Endothelial cell of umbilical vein (primary cell): ENCODE results near the gene ZNF385B. TPM values are rescaled to one million over a fixed set of nuclear protein-coding genes. Genes with fewer than 3 reads are reported as not detected.

Experiments used
- BruUV-seq: library from RNA; stranded (reverse); fragments of 400-500 nt; replicated peaks from 2 replicates; lab custom pipeline; 2021; lab: Mats Ljungman, UMichigan
- CTCF ChIA-PET: fragments of 300-600, 350-600 bp; sonication (Branson Sonifier 250); formaldehyde crosslinking; loops from one replicate; lab custom pipeline; 2021; ENCODE audit warnings: antibody characterized with exemption, inconsistent platforms; lab: Charles Lee
- POLR2A ChIA-PET: fragments of 300-600, 350-600 bp; sonication (Branson Sonifier 250); formaldehyde crosslinking; loops from one replicate; lab custom pipeline; 2021; ENCODE audit warnings: antibody characterized with exemption, inconsistent platforms; lab: Charles Lee
- DNase-seq: peaks from one replicate; pipeline ENCODE4 v3.0.0-alpha.2; 2011; ENCODE audit warnings: low read depth, low spot score
- FAIRE-seq: peaks from 2 replicates; lab custom pipeline; 2011; peaks lifted over from hg19 to GRCh38; lab: Jason Lieb, UNC
- H2AFZ ChIP-seq: 2 replicates; pipeline ENCODE4 v1.6.0; 2012; ENCODE audit warnings: low read depth, low read length, control low read depth, inconsistent platforms
- H3K27ac ChIP-seq: 2 replicates; pipeline ENCODE4 v1.5.1; 2011; ENCODE audit warnings: low read depth, mild to moderate bottlenecking, control low read depth, low read length, moderate library complexity; ENCODE audit not compliant: insufficient read depth
- H3K27me3 ChIP-seq, 2 experiments: 2 replicates each; pipeline versions ENCODE4 v1.6.0 to v1.6.1; 2011; ENCODE audit warnings: low read length in 2 of 2, mixed read lengths in 1 of 2; ENCODE audit not compliant: control insufficient read depth in 2 of 2, insufficient read depth in 2 of 2
- H3K36me3 ChIP-seq, 2 experiments: 2 replicates in 1 of 2; 3 replicates in 1 of 2; pipeline ENCODE4 v1.5.1; 2011; ENCODE audit warnings: low read length in 2 of 2, mild to moderate bottlenecking in 1 of 2, moderate library complexity in 1 of 2; ENCODE audit not compliant: control insufficient read depth in 2 of 2, insufficient read depth in 2 of 2; ENCODE audit errors: extremely low read depth in 1 of 2
- H3K4me1 ChIP-seq: 3 replicates; pipeline ENCODE4 v1.5.1; 2011; ENCODE audit warnings: mild to moderate bottlenecking, low read length; ENCODE audit not compliant: control insufficient read depth, insufficient read depth; ENCODE audit errors: extremely low read depth
- H3K4me2 ChIP-seq: 2 replicates; pipeline ENCODE4 v1.6.1; 2011; ENCODE audit warnings: low read length, control low read depth, mixed read lengths; ENCODE audit not compliant: insufficient read depth
- H3K4me3 ChIP-seq, 3 experiments: fragments of 200-600 bp in 1 of 3; sonication (generic), shearing (Covaris generic) in 1 of 3; replicated peaks in 1 of 3; 2 replicates each; pipeline ENCODE4 v1.5.1; 2011 to 2016; ENCODE audit warnings: control low read depth in 3 of 3, low read length in 3 of 3, mild to moderate bottlenecking in 2 of 3, inconsistent platforms in 1 of 3, low read depth in 1 of 3, moderate library complexity in 1 of 3; ENCODE audit not compliant: insufficient read depth in 1 of 3
- H3K79me2 ChIP-seq: 2 replicates; pipeline ENCODE4 v1.6.0; 2012; ENCODE audit warnings: low read length, inconsistent platforms; ENCODE audit not compliant: control insufficient read depth, insufficient read depth
- H3K9ac ChIP-seq: replicated peaks from 2 replicates; pipeline ENCODE3; 2011; ENCODE audit warnings: low read length, control low read depth; ENCODE audit not compliant: insufficient read depth; ENCODE audit errors: extremely low read depth
- H3K9me1 ChIP-seq: replicated peaks from 3 replicates; pipeline ENCODE4 v1.6.0; 2011; ENCODE audit warnings: mild to moderate bottlenecking, low read length; ENCODE audit not compliant: control insufficient read depth, insufficient read depth; ENCODE audit errors: extremely low read depth
- H3K9me3 ChIP-seq: replicated peaks from 2 replicates; pipeline ENCODE4 v1.5.1; 2012; ENCODE audit warnings: low read length, inconsistent platforms; ENCODE audit not compliant: control insufficient read depth, insufficient read depth
- H4K20me1 ChIP-seq: replicated peaks from 2 replicates; pipeline ENCODE3; 2011; ENCODE audit warnings: mild to moderate bottlenecking, low read length; ENCODE audit not compliant: control insufficient read depth, insufficient read depth; ENCODE audit errors: extremely low read depth
- EZH2 ChIP-seq: IDR thresholded peaks from 2 replicates; pipeline ENCODE4 v1.6.1; 2012; ENCODE audit warnings: borderline replicate concordance, low read depth, mild to moderate bottlenecking, moderate library complexity, low read length, inconsistent platforms; ENCODE audit not compliant: severe bottlenecking
- FOS ChIP-seq: IDR thresholded peaks from 2 replicates; pipeline ENCODE4 v1.6.1; 2011; ENCODE audit warnings: mild to moderate bottlenecking, low read length, moderate library complexity, borderline replicate concordance; ENCODE audit not compliant: insufficient read depth
- GATA2 ChIP-seq: IDR thresholded peaks from 2 replicates; pipeline ENCODE4 v1.7.0; 2011; ENCODE audit warnings: low read depth, mild to moderate bottlenecking, moderate library complexity, mixed read lengths, low read length; ENCODE audit not compliant: insufficient read length, insufficient read depth
- JUN ChIP-seq: IDR thresholded peaks from 2 replicates; pipeline ENCODE4 v1.6.1; 2011; ENCODE audit warnings: borderline replicate concordance, low read depth; ENCODE audit not compliant: insufficient read length, insufficient read depth
- MYC ChIP-seq: IDR thresholded peaks from one replicate; pipeline ENCODE4 v1.6.1; 2011; ENCODE audit warnings: mild to moderate bottlenecking, low read depth, low read length
- POLR2A ChIP-seq: IDR thresholded peaks from 2 replicates; pipeline ENCODE4 v1.6.1; 2012; ENCODE audit warnings: low read depth, mild to moderate bottlenecking, control low read depth, low read length
- POLR2AphosphoS5 ChIP-seq: IDR thresholded peaks from 2 replicates; pipeline ENCODE4 v1.6.1; 2012; ENCODE audit warnings: low read depth, mild to moderate bottlenecking, control low read depth, low read length, moderate library complexity; ENCODE audit not compliant: insufficient read depth
- dilution Hi-C: fragments of 300-500 bp; cut with MboI; formaldehyde crosslinking; loops from one replicate; pipeline ENCODE4 v1.15.0; 2019; ENCODE audit warnings: low sequenced_read_pairs; ENCODE audit not compliant: extremely low pct_ligation_motif_present
- intact Hi-C: fragments of 100-400 bp; cut with micrococcal nuclease; formaldehyde crosslinking; loops from one replicate; pipeline ENCODE4 v1.10.0; 2022
- polyA plus RNA-seq, 4 experiments: library from polyadenylated mRNA; depleted of rRNA in 3 of 4; stranded (reverse) in 3 of 4; unstranded in 1 of 4; fragments of >200 nt; gene quantifications; 2 replicates each; pipeline versions ENCODE4 v1.2.1 to v1.2.3, GENCODE V29; 2011 to 2012; ENCODE audit warnings: missing spikeins in 1 of 4
- total RNA-seq: library from RNA; stranded (reverse); gene quantifications from 2 replicates; pipeline ENCODE4 v1.2.3, GENCODE V29; 2021
- TF ChIP-seq, protein P1 (sequence below): IDR thresholded peaks from 2 replicates; pipeline ENCODE4 v1.6.1; 2011; ENCODE audit not compliant: insufficient read depth, insufficient read length
- TF ChIP-seq, protein P2 (sequence below), 2 donors: IDR thresholded peaks; 1 replicate in 1 of 2; 2 replicates in 1 of 2; pipeline ENCODE4 v1.5.1; 2011; ENCODE audit warnings: low read length in 2 of 2, mild to moderate bottlenecking in 2 of 2, moderate library complexity in 2 of 2, control low read depth in 1 of 2, inconsistent platforms in 1 of 2, low read depth in 1 of 2; ENCODE audit not compliant: insufficient read depth in 1 of 2; ENCODE audit errors: extremely low read depth in 1 of 2

ZNF385B gene
- total and polyA plus RNA-seq, 2 donors (not counting 3 experiments of a cell fraction or from before 2014, with no cell fraction given), result not detected

DNA sequence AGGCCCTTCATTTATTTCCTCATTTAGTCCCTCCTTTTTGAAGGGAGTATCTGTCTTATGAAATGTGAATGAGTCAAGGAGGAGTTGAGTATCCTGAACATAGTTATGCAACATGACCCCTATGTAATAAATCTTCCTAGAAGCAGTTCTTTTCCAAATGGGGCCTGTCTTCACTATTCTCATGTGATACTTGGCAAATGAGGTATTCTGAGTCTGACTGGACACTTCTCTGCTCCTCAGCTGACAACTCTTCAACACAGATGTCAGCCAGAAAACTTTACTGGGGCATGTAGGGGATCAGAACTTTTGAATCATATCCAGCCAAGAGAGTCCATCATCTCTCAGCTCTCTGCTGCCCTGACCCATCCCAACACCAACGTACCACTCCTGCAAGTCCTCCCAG is 291.6 kb downstream of the ZNF385B start:
- dilution Hi-C loops, result no loop called here
- Histone ChIP-seq H3K4me2 (no peak overlapping the region), H4K20me1 (no peaks in the 10 kb centered on the region), H3K9me3 (no peaks in the 10 kb centered on the region), H2AFZ (no peak overlapping the region), H3K36me3 (no peaks in the 10 kb centered on the region), H3K4me3 (no peak overlapping the region), H3K9ac (no peak overlapping the region), H3K9me1 (peaks cover 2% of the 10 kb centered on the region), H3K27ac (no peak overlapping the region), H3K4me1 (no peaks in the 10 kb centered on the region), H3K27me3 (no peaks in the 10 kb centered on the region), H3K79me2 (no peaks in the 10 kb centered on the region)
- FAIRE-seq (no peak), DNase-seq (no peak)
- no peak for TF ChIP-seq FOS
- TF ChIP-seq EZH2, result no peak
- TF ChIP-seq POLR2AphosphoS5, result no peak
- TF ChIP-seq, protein P1, sequence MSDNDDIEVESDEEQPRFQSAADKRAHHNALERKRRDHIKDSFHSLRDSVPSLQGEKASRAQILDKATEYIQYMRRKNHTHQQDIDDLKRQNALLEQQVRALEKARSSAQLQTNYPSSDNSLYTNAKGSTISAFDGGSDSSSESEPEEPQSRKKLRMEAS, result no peak
- TF ChIP-seq, protein P2, sequence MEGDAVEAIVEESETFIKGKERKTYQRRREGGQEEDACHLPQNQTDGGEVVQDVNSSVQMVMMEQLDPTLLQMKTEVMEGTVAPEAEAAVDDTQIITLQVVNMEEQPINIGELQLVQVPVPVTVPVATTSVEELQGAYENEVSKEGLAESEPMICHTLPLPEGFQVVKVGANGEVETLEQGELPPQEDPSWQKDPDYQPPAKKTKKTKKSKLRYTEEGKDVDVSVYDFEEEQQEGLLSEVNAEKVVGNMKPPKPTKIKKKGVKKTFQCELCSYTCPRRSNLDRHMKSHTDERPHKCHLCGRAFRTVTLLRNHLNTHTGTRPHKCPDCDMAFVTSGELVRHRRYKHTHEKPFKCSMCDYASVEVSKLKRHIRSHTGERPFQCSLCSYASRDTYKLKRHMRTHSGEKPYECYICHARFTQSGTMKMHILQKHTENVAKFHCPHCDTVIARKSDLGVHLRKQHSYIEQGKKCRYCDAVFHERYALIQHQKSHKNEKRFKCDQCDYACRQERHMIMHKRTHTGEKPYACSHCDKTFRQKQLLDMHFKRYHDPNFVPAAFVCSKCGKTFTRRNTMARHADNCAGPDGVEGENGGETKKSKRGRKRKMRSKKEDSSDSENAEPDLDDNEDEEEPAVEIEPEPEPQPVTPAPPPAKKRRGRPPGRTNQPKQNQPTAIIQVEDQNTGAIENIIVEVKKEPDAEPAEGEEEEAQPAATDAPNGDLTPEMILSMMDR (IDR thresholded peaks at IDR 0.05; ENCODE audit: extremely low read depth in 1 of 2, insufficient read depth in 1 of 2, low read depth in 1 of 2, low read length in 2 of 2), result no peak
- TF ChIP-seq POLR2A, result no peak
- TF ChIP-seq GATA2, result no peak
- no peak for TF ChIP-seq JUN
- no peak for TF ChIP-seq MYC
- intact Hi-C loops, result no loop called here
- BruUV-seq, result no TSS peak
- POLR2A ChIA-PET, result no interaction called here
- CTCF ChIA-PET, result no interaction called here
